ENCODE data around the gene MICALL1. TPM values are rescaled to one million over a fixed set of nuclear protein-coding genes. Genes with fewer than 3 reads are reported as not detected.

Gene MICALL1
- total RNA-seq, 1 experiment from 2014 or later = 27.6 TPM

- DNase-seq (ENCODE audit: low read depth, low spot score) = no peak
- in situ Hi-C loops (cut with HindIII; ENCODE audit: low pct_unique_long_range_greater_than_20kb, low sequenced_read_pairs) = no loop called here
Observed at GRCh38 chr22:37989146-37990045, 83.3 kb downstream of the MICALL1 start.

DNA sequence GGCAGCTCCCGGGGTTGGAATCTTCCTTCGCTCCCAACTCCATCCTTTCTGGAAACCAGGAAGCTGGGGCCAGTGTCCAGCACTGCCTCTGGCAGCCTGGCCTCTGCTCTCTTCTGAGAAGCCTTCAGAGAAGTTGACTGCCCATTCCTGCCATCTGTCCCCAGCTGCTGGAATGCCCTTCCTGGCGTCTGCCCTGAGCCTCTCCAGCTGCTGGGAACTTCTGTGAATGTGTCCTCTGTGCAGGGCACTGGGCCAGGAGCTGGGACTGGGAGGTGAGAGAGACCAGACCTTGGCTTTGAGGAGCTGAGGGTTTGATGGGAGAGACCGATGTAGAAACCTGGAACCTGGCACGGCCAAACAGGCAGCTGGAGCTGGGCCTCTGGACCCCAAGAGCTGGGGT, 84.2 kb downstream of the MICALL1 start:
- in situ Hi-C loops (cut with HindIII; ENCODE audit: low pct_unique_long_range_greater_than_20kb, low sequenced_read_pairs) = no loop called here
- DNase-seq (ENCODE audit: low read depth, low spot score) = no peak

DNA sequence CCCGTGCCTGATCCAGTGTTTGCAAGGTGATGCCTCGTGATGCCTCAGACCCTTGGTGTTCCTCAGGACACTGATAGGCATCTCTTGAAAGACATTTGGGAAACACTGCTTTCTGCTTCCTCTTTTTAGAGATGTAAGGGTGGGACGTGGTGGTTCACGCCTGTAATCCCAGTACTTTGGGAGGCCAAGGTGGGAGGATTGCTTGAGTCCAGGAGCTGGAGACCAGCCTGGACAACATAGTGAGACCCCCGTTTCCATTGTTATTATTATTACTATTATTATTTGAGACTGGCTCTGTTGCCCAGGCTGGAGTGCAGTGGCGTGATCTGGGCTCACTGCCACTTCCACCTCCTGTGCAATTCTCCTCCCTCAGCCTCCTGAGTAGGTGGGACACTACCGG, 84.8 kb downstream of the MICALL1 start:
- no peak for DNase-seq (ENCODE audit: low read depth, low spot score)
- in situ Hi-C loops (cut with HindIII; ENCODE audit: low pct_unique_long_range_greater_than_20kb, low sequenced_read_pairs) = no loop called here

GRCh38 chr22:37991731-37992442, 85.8 kb downstream of the MICALL1 start:
- in situ Hi-C loops (cut with HindIII; ENCODE audit: low pct_unique_long_range_greater_than_20kb, low sequenced_read_pairs) = no loop called here
- peak; percentile 34 for DNase-seq (ENCODE audit: low read depth, low spot score)

Other genes starting within 250 kb of the MICALL1 start
- 61.7 and 64.4 TPM in 2 replicates for gene PDXP, start 247.6 kb upstream of the MICALL1 start, total RNA-seq (2014; rRNA removed; shearing (Covaris generic))
- gene LGALS1, start 230.7 kb upstream of the MICALL1 start, total RNA-seq (2014; rRNA removed; shearing (Covaris generic)) = 978 and 1,315 TPM in 2 replicates
- gene NOL12, start 220.0 kb upstream of the MICALL1 start, total RNA-seq (2014; rRNA removed; shearing (Covaris generic)) = 50.7 and 57.9 TPM in 2 replicates
- gene TRIOBP, start 209.2 kb upstream of the MICALL1 start, total RNA-seq (2014; rRNA removed; shearing (Covaris generic)) = 22.4 and 25.6 TPM in 2 replicates
- gene GCAT, start 98.4 kb upstream of the MICALL1 start, total RNA-seq (2014; rRNA removed; shearing (Covaris generic)) = 29.3 and 32.5 TPM in 2 replicates
- gene GALR3, start 82.9 kb upstream of the MICALL1 start, total RNA-seq (2014; rRNA removed; shearing (Covaris generic)) = not detected in 2 replicates
- 47.7 and 50.8 TPM in 2 replicates for gene ANKRD54, start 62.0 kb upstream of the MICALL1 start, total RNA-seq (2014; rRNA removed; shearing (Covaris generic))
- gene EIF3L, start 56.9 kb upstream of the MICALL1 start, total RNA-seq (2014; rRNA removed; shearing (Covaris generic)) = 664 and 804 TPM in 2 replicates
- gene C22orf23, start 47.3 kb downstream of the MICALL1 start, total RNA-seq (2014; rRNA removed; shearing (Covaris generic)) = 0.55 and 0.80 TPM in 2 replicates
- gene POLR2F, start 47.4 kb downstream of the MICALL1 start, total RNA-seq (2014; rRNA removed; shearing (Covaris generic)) = 260 and 264 TPM in 2 replicates
- 188 and 199 TPM in 2 replicates for gene SOX10, start 78.3 kb downstream of the MICALL1 start, total RNA-seq (2014; rRNA removed; shearing (Covaris generic))
- 24.2 and 35.7 TPM in 2 replicates for gene PICK1, start 151.1 kb downstream of the MICALL1 start, total RNA-seq (2014; rRNA removed; shearing (Covaris generic))
- not detected in 2 replicates for gene SLC16A8, start 177.9 kb downstream of the MICALL1 start, total RNA-seq (2014; rRNA removed; shearing (Covaris generic))
- 42.1 and 49.1 TPM in 2 replicates for gene BAIAP2L2, start 204.4 kb downstream of the MICALL1 start, total RNA-seq (2014; rRNA removed; shearing (Covaris generic))